ENCODE measurements around the gene NOP9.

GRCh38 chr14:24340606-24341005, 41.0 kb downstream of the NOP9 start:
- TF ChIP-seq CTCF (IDR thresholded peaks at IDR 0.05) (no peak), POLR2AphosphoS5 (IDR thresholded peaks at IDR 0.05) (no peak)

All from esophagus muscularis mucosa (tissue), 3 donors.